Activated naive CD8-positive, alpha-beta T cell treated with anti-CD3 and anti-CD28 coated beads, Interleukin-2, amount 10 ng/mL, durations not matched to agents 7 days and 5 days (primary cell): ENCODE data around the gene FAM118A. TPM values are rescaled to one million over a fixed set of nuclear protein-coding genes. Genes with fewer than 3 reads are reported as not detected.

Experiments
- ATAC-seq: fragments of 150-1000 bp; cut with Tn5 transposase; one replicate; pipeline ENCODE4 v1.10.0; 2021; ENCODE audit warnings: low read depth, moderate library complexity
- POLR2A ChIA-PET: fragments of 350-600 bp; sonication (Branson Sonifier 250); formaldehyde crosslinking; loops from one replicate; lab custom pipeline; 2021; ENCODE audit warnings: antibody characterized with exemption; lab: Charles Lee
- DNase-seq: peaks from one replicate; pipeline ENCODE4 v3.0.0; 2021
- H3K27ac Mint-ChIP-seq: one replicate; pipeline ENCODE4 v1.8.0; 2022; ENCODE audit warnings: mild to moderate bottlenecking, mixed read lengths
- H3K27me3 Mint-ChIP-seq: one replicate; pipeline ENCODE4 v1.8.0; 2022; ENCODE audit warnings: mild to moderate bottlenecking, moderate library complexity, mixed read lengths
- H3K36me3 Mint-ChIP-seq: one replicate; pipeline ENCODE4 v1.8.0; 2021; ENCODE audit warnings: mild to moderate bottlenecking, mixed read lengths
- H3K4me1 Mint-ChIP-seq: one replicate; pipeline ENCODE4 v1.8.0; 2021; ENCODE audit warnings: mixed read lengths
- H3K4me3 Mint-ChIP-seq: one replicate; pipeline ENCODE4 v1.8.0; 2022; ENCODE audit warnings: mild to moderate bottlenecking, moderate library complexity, mixed read lengths
- H3K9me3 Mint-ChIP-seq: one replicate; pipeline ENCODE4 v1.8.0; 2021; ENCODE audit warnings: mixed read lengths
- total RNA-seq, 2 experiments: library from RNA; stranded (reverse); gene quantifications; one replicate each; pipeline ENCODE4 v1.2.3, GENCODE V29; 2021

The FAM118A gene
- total RNA-seq, 2 experiments from 2014 or later: 71.9 to 77.0 TPM

GRCh38 chr22:45306139-45306538, 3.6 kb upstream of the FAM118A start:
- DNase-seq (no peak), ATAC-seq (no peak)
- no peaks in the 10 kb centered on the region for H3K27me3 Mint-ChIP-seq
- H3K4me1 Mint-ChIP-seq: peaks cover 17% of the 10 kb centered on the region
- no peak overlapping the region for H3K27ac Mint-ChIP-seq
- H3K36me3 Mint-ChIP-seq: no peaks in the 10 kb centered on the region
- no peak overlapping the region for H3K4me3 Mint-ChIP-seq
- no peaks in the 10 kb centered on the region for H3K9me3 Mint-ChIP-seq
- POLR2A ChIA-PET: interaction anchor here (0.9 to 1.0 kb wide), 2 partner anchors 10 to 28 kb away, joined by 3 read pairs; no protein-coding TSS in a partner anchor

DNA sequence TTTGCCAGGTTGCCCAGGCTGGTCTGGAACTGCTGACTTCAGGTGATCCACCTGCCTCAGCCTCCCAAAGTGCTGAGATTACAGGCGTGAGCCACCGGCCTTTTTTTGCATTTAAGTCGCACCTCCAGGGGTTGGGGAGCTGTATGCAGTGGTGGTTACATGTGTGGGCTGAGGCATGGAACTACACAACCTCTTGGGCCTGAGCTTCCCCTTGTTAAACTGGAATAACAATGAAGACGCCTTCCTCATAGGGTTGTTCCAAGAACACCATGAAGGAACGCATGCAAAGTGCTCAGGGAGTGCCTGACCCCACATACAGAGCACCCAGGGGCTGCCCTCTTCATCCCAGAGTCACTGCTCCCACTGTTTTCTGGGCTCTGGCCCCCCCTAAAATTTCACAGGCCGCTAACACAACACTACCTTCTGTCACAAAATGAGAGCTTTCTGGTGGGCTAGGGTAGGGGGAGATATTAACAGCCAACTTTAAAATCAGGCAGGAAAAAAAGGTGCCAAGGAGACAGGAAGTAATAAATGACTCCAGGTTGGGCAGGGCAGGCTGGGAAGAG, 1.3 kb upstream of the FAM118A start:
- DNase-seq (no peak), ATAC-seq (no peak)
- peaks cover 8% of the 10 kb centered on the region for H3K36me3 Mint-ChIP-seq
- POLR2A ChIA-PET: interaction anchor here (0.7 to 1.3 kb wide), 4 partner anchors 10 to 37 kb away, joined by 3 to 5 read pairs (median 3); no protein-coding TSS in a partner anchor
- no peaks in the 10 kb centered on the region for H3K9me3 Mint-ChIP-seq
- H3K4me1 Mint-ChIP-seq: peaks cover 28% of the 10 kb centered on the region
- H3K27ac Mint-ChIP-seq: peak overlapping the region; percentile 82
- no peaks in the 10 kb centered on the region for H3K27me3 Mint-ChIP-seq
- peak overlapping the region; percentile 82 for H3K4me3 Mint-ChIP-seq

DNA sequence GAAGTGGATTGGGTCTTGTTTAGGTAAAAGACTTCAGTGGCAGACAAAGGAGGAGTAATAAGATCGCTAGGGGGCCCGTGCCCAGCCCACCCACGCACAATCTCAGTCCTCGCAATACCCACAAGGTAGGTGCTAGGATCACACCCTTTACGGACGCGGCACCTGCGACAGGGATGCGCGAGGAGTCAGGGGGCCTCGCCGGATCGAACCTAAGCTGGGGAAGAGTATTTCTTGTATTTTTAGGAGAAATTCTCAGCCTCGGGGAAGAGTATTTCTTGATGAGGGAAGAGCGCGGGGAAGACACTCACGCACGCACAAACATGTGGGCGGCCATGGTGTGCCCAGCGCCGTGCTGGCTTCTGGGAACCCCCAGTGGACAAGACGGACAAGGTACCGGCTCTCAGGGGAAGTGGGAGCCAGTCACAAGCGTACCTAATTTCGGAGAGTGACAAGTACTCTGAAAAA, 745 bp upstream of the FAM118A start:
- Mint-ChIP-seq H3K4me1 (peaks cover 30% of the 10 kb centered on the region), H3K27ac (peak overlapping the region; percentile 82), H3K36me3 (peaks cover 8% of the 10 kb centered on the region), H3K27me3 (no peaks in the 10 kb centered on the region), H3K4me3 (peak overlapping the region; percentile 82), H3K9me3 (no peaks in the 10 kb centered on the region)
- POLR2A ChIA-PET: interaction anchor here (1.0 to 1.7 kb wide), 6 partner anchors 10 to 105 kb away, joined by 3 to 8 read pairs (median 6); partner anchors contain the start of genes RIBC2 and SMC1B
- DNase-seq (peak; percentile 49), ATAC-seq (no peak)

GRCh38 chr22:45310331-45310976, 720 bp downstream of the FAM118A start:
- H3K9me3 Mint-ChIP-seq: no peaks in the 10 kb centered on the region
- H3K4me3 Mint-ChIP-seq: peak overlapping the region; percentile 83
- peak; percentile 47 for DNase-seq
- H3K27ac Mint-ChIP-seq: peak overlapping the region; percentile 78
- no peaks in the 10 kb centered on the region for H3K27me3 Mint-ChIP-seq
- POLR2A ChIA-PET: interaction anchor here (0.8 to 1.7 kb wide), 5 partner anchors 8 to 103 kb away, joined by 3 to 8 read pairs (median 3); partner anchors contain the start of genes RIBC2 and SMC1B
- peaks cover 10% of the 10 kb centered on the region for H3K36me3 Mint-ChIP-seq
- no peak for ATAC-seq
- H3K4me1 Mint-ChIP-seq: peaks cover 41% of the 10 kb centered on the region

DNA sequence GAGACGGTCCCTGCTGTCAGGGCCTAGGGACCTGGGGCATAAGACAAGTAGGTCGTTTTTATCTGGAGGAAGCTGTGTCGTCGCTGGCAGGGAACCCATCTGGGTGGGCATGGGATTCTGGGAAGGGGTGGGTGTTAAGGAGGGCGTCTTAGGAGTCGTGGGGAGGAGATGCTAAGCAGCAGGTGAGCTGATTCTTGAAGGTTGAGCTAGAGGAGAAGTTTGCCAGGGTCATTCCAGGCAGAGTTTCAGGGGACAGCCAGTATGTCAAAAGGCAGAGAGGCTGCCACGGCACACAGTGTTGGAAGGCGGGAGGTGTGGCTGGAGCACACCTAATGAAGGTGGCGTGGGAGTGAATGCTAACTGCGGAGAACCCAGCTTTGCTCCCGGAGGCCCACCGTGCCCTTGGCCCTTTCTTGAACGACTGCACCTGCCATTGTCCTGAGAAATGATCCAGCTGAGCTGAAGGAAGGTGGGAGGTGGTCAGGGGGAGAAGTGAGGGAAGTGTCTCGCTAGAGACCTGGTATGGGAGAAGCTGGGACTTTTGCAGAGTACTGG, 1.3 kb downstream of the FAM118A start:
- H3K36me3 Mint-ChIP-seq: peaks cover 10% of the 10 kb centered on the region
- POLR2A ChIA-PET: interaction anchor here (0.6 to 1.1 kb wide), 4 partner anchors 9 to 15 kb away, joined by 3 read pairs; no protein-coding TSS in a partner anchor

DNA sequence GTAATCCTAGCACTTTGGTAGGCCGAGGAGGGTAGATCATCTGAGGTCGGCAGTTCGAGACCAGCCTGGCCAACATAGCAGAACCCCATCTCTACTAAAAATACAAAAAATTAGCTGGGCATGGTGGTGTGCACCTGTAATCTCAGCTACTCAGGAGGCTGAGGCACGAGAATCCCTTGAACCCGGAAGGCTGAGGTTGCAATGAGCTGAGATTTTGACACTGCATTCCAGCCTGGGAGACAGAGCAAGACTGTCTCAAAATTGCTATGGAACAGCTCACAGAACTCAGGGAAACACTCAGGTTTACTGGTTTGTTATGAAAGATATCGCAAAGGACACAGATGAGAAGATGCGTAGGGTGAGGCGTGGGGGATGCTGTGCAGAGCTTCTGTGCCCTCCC, 2.7 kb downstream of the FAM118A start:
- DNase-seq (no peak), ATAC-seq (no peak)
- Mint-ChIP-seq H3K4me1 (peaks cover 48% of the 10 kb centered on the region), H3K27me3 (no peaks in the 10 kb centered on the region), H3K27ac (no peak overlapping the region), H3K36me3 (peaks cover 10% of the 10 kb centered on the region), H3K9me3 (no peaks in the 10 kb centered on the region), H3K4me3 (no peak overlapping the region)
- POLR2A ChIA-PET: interaction anchor here (0.6 to 1.1 kb wide), 2 partner anchors 16 to 46 kb away, joined by 3 read pairs; no protein-coding TSS in a partner anchor

More for the DNA sequence above, 1.3 kb downstream of the FAM118A start:
- no peak for ATAC-seq
- Mint-ChIP-seq H3K4me1 (peaks cover 41% of the 10 kb centered on the region), H3K27me3 (no peaks in the 10 kb centered on the region), H3K4me3 (peak overlapping the region; percentile 83), H3K9me3 (no peaks in the 10 kb centered on the region), H3K27ac (peak overlapping the region; percentile 78)
- no peak for DNase-seq

- Mint-ChIP-seq H3K27me3 (no peaks in the 10 kb centered on the region), H3K9me3 (no peaks in the 10 kb centered on the region), H3K4me1 (peaks cover 52% of the 10 kb centered on the region), H3K36me3 (peaks cover 11% of the 10 kb centered on the region), H3K27ac (no peak overlapping the region), H3K4me3 (no peak overlapping the region)
- no peak for DNase-seq
- no peak for ATAC-seq
- POLR2A ChIA-PET: interaction anchor here (0.6 to 1.1 kb wide), 3 partner anchors 16 to 703 kb away, joined by 3 read pairs; no protein-coding TSS in a partner anchor
Measured at GRCh38 chr22:45312856-45313255, 3.1 kb downstream of the FAM118A start.

- no peak for DNase-seq
- Mint-ChIP-seq H3K27me3 (no peaks in the 10 kb centered on the region), H3K27ac (no peak overlapping the region), H3K4me3 (no peak overlapping the region), H3K9me3 (no peaks in the 10 kb centered on the region), H3K4me1 (peaks cover 57% of the 10 kb centered on the region), H3K36me3 (peaks cover 11% of the 10 kb centered on the region)
- POLR2A ChIA-PET: no interaction called here
- no peak for ATAC-seq
Measured at GRCh38 chr22:45314054-45314721, 4.5 kb downstream of the FAM118A start.

DNA sequence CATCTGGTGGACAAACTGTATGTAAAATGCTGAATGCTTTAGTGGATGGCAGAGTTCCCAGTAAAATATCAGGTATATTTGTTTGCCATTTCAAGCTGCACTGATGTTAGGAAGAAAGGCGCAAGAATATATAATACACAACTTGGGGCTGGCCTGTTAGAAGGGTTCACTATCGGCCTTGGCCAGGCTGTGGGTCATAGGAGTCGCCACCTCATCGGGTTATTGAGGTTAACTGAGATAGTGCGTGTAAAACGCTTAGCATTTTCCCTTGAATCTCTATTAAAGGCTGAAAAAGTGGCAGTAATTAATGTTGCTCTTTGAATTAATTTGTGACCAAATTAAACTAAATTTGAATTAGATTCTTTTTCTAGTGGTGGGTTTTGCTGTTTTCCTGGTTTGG, 5.1 kb downstream of the FAM118A start:
- no peaks in the 10 kb centered on the region for H3K9me3 Mint-ChIP-seq
- DNase-seq (no peak), ATAC-seq (no peak)
- H3K4me1 Mint-ChIP-seq: peaks cover 61% of the 10 kb centered on the region
- H3K27ac Mint-ChIP-seq: no peak overlapping the region
- H3K27me3 Mint-ChIP-seq: no peaks in the 10 kb centered on the region
- H3K4me3 Mint-ChIP-seq: no peak overlapping the region
- H3K36me3 Mint-ChIP-seq: peaks cover 11% of the 10 kb centered on the region
- POLR2A ChIA-PET: no interaction called here

- peaks cover 16% of the 10 kb centered on the region for H3K36me3 Mint-ChIP-seq
- no peak overlapping the region for H3K4me3 Mint-ChIP-seq
- no peak for DNase-seq
- H3K27me3 Mint-ChIP-seq: no peaks in the 10 kb centered on the region
- H3K9me3 Mint-ChIP-seq: no peaks in the 10 kb centered on the region
- H3K4me1 Mint-ChIP-seq: peaks cover 57% of the 10 kb centered on the region
- H3K27ac Mint-ChIP-seq: peak overlapping the region; percentile 99
- ATAC-seq: no peak
- POLR2A ChIA-PET: interaction anchor here (1.0 to 4.9 kb wide), 4 partner anchors 21 to 153 kb away, joined by 3 to 28 read pairs (median 6); partner anchors contain the start of genes NUP50, RIBC2 and SMC1B
Measured at GRCh38 chr22:45316796-45317526, 7.2 kb downstream of the FAM118A start.

- peak; percentile 3 for ATAC-seq
- POLR2A ChIA-PET: interaction anchor here (0.9 to 4.9 kb wide), 7 partner anchors 8 to 154 kb away, joined by 3 to 28 read pairs (median 8); partner anchors contain the start of genes FAM118A, NUP50, RIBC2 and SMC1B
- peak overlapping the region; percentile 86 for H3K4me3 Mint-ChIP-seq
Measured at GRCh38 chr22:45317551-45318167, 7.9 kb downstream of the FAM118A start.

GRCh38 chr22:45318168-45318557, 8.4 kb downstream of the FAM118A start:
- peaks cover 13% of the 10 kb centered on the region for H3K36me3 Mint-ChIP-seq
- H3K9me3 Mint-ChIP-seq: no peaks in the 10 kb centered on the region
- peak overlapping the region; percentile 99 for H3K27ac Mint-ChIP-seq
- DNase-seq (peak; percentile 74), ATAC-seq (peak; percentile 86)
- no peaks in the 10 kb centered on the region for H3K27me3 Mint-ChIP-seq
- H3K4me3 Mint-ChIP-seq: peak overlapping the region; percentile 86
- H3K4me1 Mint-ChIP-seq: peaks cover 53% of the 10 kb centered on the region
- POLR2A ChIA-PET: interaction anchor here (0.7 to 4.9 kb wide), 8 partner anchors 8 to 154 kb away, joined by 3 to 28 read pairs (median 6); partner anchors contain the start of genes FAM118A, NUP50, RIBC2 and SMC1B

More at GRCh38 chr22:45317551-45318167, 7.9 kb downstream of the FAM118A start:
- Mint-ChIP-seq H3K27me3 (no peaks in the 10 kb centered on the region), H3K4me1 (peaks cover 55% of the 10 kb centered on the region), H3K36me3 (peaks cover 15% of the 10 kb centered on the region), H3K9me3 (no peaks in the 10 kb centered on the region), H3K27ac (peak overlapping the region; percentile 99)
- peak; percentile 43 for DNase-seq
